GOT3 (cell line): Measurements from ENCODE around the gene CASKIN1.
A peak's percentile ranks its signal among the peaks of the same experiment; 100 is the strongest.

Experiments
- DNase-seq: peaks from one replicate; lab custom pipeline; 2025; ENCODE audit warnings: mixed read lengths; lab: John Stamatoyannopoulos, UW

The CASKIN1 gene

GRCh38 chr16:2233046-2233775, 36.8 kb upstream of the CASKIN1 start:
- no peak for DNase-seq

GRCh38 chr16:2232094-2232990, 35.9 kb upstream of the CASKIN1 start:
- no peak for DNase-seq

GRCh38 chr16:2231016-2231931, 34.9 kb upstream of the CASKIN1 start:
- no peak for DNase-seq

- no peak for DNase-seq
Measured at GRCh38 chr16:2230376-2230775, 34.0 kb upstream of the CASKIN1 start.

- DNase-seq, result no peak
Measured at GRCh38 chr16:2229632-2230250, 33.3 kb upstream of the CASKIN1 start.

GRCh38 chr16:2229091-2229490, 32.7 kb upstream of the CASKIN1 start:
- no peak for DNase-seq

GRCh38 chr16:2228161-2228824, 31.9 kb upstream of the CASKIN1 start:
- DNase-seq, result no peak

GRCh38 chr16:2226918-2227317, 30.5 kb upstream of the CASKIN1 start:
- no peak for DNase-seq

GRCh38 chr16:2226245-2226793, 29.9 kb upstream of the CASKIN1 start:
- no peak for DNase-seq

- no peak for DNase-seq
Measured at GRCh38 chr16:2223942-2224486, 27.6 kb upstream of the CASKIN1 start.

- peak; percentile 96 for DNase-seq
Measured at GRCh38 chr16:2223221-2223941, 27.0 kb upstream of the CASKIN1 start, which contains the start of gene E4F1. Gene E4F1, plus strand, starts transcription at chr16:2223591. Its CDS starts 23 bp downstream, at chr16:2223614.

- DNase-seq, result no peak
Measured at GRCh38 chr16:2216330-2216729, 19.9 kb upstream of the CASKIN1 start.

- DNase-seq, result no peak
Measured at GRCh38 chr16:2214719-2214968, 18.2 kb upstream of the CASKIN1 start, which contains the start of gene PGP. Gene PGP, minus strand, starts transcription at chr16:2214840. Its CDS starts 63 bp downstream, at chr16:2214777.

- no peak for DNase-seq
Measured at GRCh38 chr16:2213817-2214718, 17.7 kb upstream of the CASKIN1 start.

- no peak for DNase-seq
Measured at GRCh38 chr16:2212362-2213324, 16.2 kb upstream of the CASKIN1 start.

- DNase-seq, result no peak
Measured at GRCh38 chr16:2211923-2212347, 15.5 kb upstream of the CASKIN1 start.
